Lower leg skin (tissue), 3 donors: Measurements from ENCODE around the gene ZNF44.

ENCODE experiments used
- CTCF ChIP-seq, 3 donors: fragments of 450-650 bp; IDR thresholded peaks; one replicate each; pipeline ENCODE4 v1.5.1; 2016; ENCODE audit warnings: antibody characterized with exemption in 3 of 3, mild to moderate bottlenecking in 3 of 3, moderate library complexity in 2 of 3
- POLR2A ChIP-seq, 2 donors: fragments of 450-650 bp; IDR thresholded peaks; one replicate each; pipeline ENCODE4 v1.6.1; 2016 to 2017; ENCODE audit warnings: antibody characterized with exemption in 2 of 2, mild to moderate bottlenecking in 1 of 2, moderate library complexity in 1 of 2

- TF ChIP-seq CTCF (IDR thresholded peaks at IDR 0.05), result no peak
- TF ChIP-seq POLR2A (IDR thresholded peaks at IDR 0.05), result no peak
These were observed 10.1 kb downstream of the ZNF44 start for GRCh38 chr19:12284631-12285030.
